Measurements from ENCODE around the gene TMEM209. TPM values are rescaled to one million over a fixed set of nuclear protein-coding genes. Genes with fewer than 3 reads are reported as not detected.

TMEM209 gene
- polyA plus RNA-seq, 3 donors, result 3.9 to 7.6 (median 6.0) TPM

Other genes starting within 250 kb of the TMEM209 start
- 10 to 100 TPM in 1 of 3 donors, 1 to 10 TPM in 2; 5.5 to 12.3 (median 9.8) TPM for gene ZC3HC1, start 154.0 kb downstream of the TMEM209 start, polyA plus RNA-seq
- 10 to 100 TPM in 2 of 3 donors, 1 to 10 TPM in 1; 9.1 to 13.2 (median 12.3) TPM for gene KLHDC10, start 134.9 kb downstream of the TMEM209 start, polyA plus RNA-seq
- gene SSMEM1, start 2.5 kb upstream of the TMEM209 start, polyA plus RNA-seq, result under 1 TPM in 1 of 3 donors, not detected in 2; 0.24 TPM
- 1,000 to 10,000 TPM in 1 of 3 donors, 10 to 100 TPM in 1, 1 to 10 TPM in 1; 4.2 to 4,704 (median 14.6) TPM for gene CPA2, start 61.5 kb upstream of the TMEM209 start, polyA plus RNA-seq
- gene CPA4, start 87.8 kb upstream of the TMEM209 start, polyA plus RNA-seq, result 1 to 10 TPM in 1 of 3 donors, under 1 TPM in 2; 0.67 to 5.9 (median 0.98) TPM
- under 1 TPM in 2 of 3 donors, not detected in 1; 0.04 to 0.20 TPM for gene CPA5, start 139.4 kb upstream of the TMEM209 start, polyA plus RNA-seq
- gene CPA1, start 175.1 kb upstream of the TMEM209 start, polyA plus RNA-seq, result over 10,000 TPM in 1 of 3 donors, 10 to 100 TPM in 1, 1 to 10 TPM in 1; 5.3 to 12,264 (median 18.3) TPM
- gene CEP41, start 235.6 kb upstream of the TMEM209 start, polyA plus RNA-seq, result 1 to 10 TPM; 4.0 to 6.2 (median 5.6) TPM

Measured in adipose tissue (tissue), 3 donors.